Measurements from ENCODE around the gene MED8. TPM values are rescaled to one million over a fixed set of nuclear protein-coding genes. Genes with fewer than 3 reads are reported as not detected.

MED8 gene
- total and polyA plus RNA-seq, 2 experiments from 2014 or later = 16.6 to 25.7 TPM

DNA sequence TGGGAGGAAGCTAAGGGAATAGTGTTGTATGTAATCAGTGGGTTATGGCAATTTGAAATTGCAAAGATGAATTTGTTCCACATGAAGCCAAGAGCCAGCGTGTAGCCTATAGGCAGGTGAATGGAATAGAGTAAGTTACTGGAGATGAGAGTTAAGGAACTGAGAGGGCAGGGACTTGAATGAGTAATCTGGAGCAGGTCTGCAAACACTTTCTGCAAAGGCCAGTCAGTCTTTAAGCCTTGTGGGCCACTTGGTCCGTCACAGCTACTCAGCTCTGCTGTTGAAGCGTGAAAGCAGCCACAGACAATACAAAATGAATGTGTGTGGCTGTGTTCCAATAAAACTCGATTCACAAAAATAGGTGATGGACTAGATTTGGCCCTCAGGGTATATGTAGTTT lies 29.3 kb upstream of the MED8 start:
- Mint-ChIP-seq H3K9me3 (no peaks in the 10 kb centered on the region), H3K36me3 (ENCODE audit: low read depth) (peaks cover 8% of the 10 kb centered on the region), H3K4me3 (no peak overlapping the region), H3K27ac (no peak overlapping the region), H3K4me1 (peaks cover 10% of the 10 kb centered on the region; the same call in 2 of the 3 replicates), H3K27me3 (ENCODE audit: insufficient read depth, low read depth, poor library complexity) (no peaks in the 10 kb centered on the region)
- no peaks in the 10 kb centered on the region for H3K27me3 ChIP-seq (ENCODE audit: insufficient read depth)
- H3K4me1 ChIP-seq (ENCODE audit: insufficient read depth) = peaks cover 5% of the 10 kb centered on the region; the same call in 1 of the 2 replicates
- no peak for TF ChIP-seq EZH2phosphoT487 (IDR thresholded peaks at IDR 0.05; ENCODE audit: unreplicated experiment)
- TF ChIP-seq ZNF114 (CRISPR knock-in tag; IDR thresholded peaks at IDR 0.05) = no peak
- TF ChIP-seq, protein P1, sequence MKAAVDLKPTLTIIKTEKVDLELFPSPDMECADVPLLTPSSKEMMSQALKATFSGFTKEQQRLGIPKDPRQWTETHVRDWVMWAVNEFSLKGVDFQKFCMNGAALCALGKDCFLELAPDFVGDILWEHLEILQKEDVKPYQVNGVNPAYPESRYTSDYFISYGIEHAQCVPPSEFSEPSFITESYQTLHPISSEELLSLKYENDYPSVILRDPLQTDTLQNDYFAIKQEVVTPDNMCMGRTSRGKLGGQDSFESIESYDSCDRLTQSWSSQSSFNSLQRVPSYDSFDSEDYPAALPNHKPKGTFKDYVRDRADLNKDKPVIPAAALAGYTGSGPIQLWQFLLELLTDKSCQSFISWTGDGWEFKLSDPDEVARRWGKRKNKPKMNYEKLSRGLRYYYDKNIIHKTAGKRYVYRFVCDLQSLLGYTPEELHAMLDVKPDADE (IDR thresholded peaks at IDR 0.05) = no peak
- TF ChIP-seq, protein P2, sequence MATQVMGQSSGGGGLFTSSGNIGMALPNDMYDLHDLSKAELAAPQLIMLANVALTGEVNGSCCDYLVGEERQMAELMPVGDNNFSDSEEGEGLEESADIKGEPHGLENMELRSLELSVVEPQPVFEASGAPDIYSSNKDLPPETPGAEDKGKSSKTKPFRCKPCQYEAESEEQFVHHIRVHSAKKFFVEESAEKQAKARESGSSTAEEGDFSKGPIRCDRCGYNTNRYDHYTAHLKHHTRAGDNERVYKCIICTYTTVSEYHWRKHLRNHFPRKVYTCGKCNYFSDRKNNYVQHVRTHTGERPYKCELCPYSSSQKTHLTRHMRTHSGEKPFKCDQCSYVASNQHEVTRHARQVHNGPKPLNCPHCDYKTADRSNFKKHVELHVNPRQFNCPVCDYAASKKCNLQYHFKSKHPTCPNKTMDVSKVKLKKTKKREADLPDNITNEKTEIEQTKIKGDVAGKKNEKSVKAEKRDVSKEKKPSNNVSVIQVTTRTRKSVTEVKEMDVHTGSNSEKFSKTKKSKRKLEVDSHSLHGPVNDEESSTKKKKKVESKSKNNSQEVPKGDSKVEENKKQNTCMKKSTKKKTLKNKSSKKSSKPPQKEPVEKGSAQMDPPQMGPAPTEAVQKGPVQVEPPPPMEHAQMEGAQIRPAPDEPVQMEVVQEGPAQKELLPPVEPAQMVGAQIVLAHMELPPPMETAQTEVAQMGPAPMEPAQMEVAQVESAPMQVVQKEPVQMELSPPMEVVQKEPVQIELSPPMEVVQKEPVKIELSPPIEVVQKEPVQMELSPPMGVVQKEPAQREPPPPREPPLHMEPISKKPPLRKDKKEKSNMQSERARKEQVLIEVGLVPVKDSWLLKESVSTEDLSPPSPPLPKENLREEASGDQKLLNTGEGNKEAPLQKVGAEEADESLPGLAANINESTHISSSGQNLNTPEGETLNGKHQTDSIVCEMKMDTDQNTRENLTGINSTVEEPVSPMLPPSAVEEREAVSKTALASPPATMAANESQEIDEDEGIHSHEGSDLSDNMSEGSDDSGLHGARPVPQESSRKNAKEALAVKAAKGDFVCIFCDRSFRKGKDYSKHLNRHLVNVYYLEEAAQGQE (IDR thresholded peaks at IDR 0.05; ENCODE audit: unreplicated experiment) = no peak
- no peak for TF ChIP-seq NANOG (IDR thresholded peaks at IDR 0.05; ENCODE audit: borderline replicate concordance)
- TF ChIP-seq, protein P3, sequence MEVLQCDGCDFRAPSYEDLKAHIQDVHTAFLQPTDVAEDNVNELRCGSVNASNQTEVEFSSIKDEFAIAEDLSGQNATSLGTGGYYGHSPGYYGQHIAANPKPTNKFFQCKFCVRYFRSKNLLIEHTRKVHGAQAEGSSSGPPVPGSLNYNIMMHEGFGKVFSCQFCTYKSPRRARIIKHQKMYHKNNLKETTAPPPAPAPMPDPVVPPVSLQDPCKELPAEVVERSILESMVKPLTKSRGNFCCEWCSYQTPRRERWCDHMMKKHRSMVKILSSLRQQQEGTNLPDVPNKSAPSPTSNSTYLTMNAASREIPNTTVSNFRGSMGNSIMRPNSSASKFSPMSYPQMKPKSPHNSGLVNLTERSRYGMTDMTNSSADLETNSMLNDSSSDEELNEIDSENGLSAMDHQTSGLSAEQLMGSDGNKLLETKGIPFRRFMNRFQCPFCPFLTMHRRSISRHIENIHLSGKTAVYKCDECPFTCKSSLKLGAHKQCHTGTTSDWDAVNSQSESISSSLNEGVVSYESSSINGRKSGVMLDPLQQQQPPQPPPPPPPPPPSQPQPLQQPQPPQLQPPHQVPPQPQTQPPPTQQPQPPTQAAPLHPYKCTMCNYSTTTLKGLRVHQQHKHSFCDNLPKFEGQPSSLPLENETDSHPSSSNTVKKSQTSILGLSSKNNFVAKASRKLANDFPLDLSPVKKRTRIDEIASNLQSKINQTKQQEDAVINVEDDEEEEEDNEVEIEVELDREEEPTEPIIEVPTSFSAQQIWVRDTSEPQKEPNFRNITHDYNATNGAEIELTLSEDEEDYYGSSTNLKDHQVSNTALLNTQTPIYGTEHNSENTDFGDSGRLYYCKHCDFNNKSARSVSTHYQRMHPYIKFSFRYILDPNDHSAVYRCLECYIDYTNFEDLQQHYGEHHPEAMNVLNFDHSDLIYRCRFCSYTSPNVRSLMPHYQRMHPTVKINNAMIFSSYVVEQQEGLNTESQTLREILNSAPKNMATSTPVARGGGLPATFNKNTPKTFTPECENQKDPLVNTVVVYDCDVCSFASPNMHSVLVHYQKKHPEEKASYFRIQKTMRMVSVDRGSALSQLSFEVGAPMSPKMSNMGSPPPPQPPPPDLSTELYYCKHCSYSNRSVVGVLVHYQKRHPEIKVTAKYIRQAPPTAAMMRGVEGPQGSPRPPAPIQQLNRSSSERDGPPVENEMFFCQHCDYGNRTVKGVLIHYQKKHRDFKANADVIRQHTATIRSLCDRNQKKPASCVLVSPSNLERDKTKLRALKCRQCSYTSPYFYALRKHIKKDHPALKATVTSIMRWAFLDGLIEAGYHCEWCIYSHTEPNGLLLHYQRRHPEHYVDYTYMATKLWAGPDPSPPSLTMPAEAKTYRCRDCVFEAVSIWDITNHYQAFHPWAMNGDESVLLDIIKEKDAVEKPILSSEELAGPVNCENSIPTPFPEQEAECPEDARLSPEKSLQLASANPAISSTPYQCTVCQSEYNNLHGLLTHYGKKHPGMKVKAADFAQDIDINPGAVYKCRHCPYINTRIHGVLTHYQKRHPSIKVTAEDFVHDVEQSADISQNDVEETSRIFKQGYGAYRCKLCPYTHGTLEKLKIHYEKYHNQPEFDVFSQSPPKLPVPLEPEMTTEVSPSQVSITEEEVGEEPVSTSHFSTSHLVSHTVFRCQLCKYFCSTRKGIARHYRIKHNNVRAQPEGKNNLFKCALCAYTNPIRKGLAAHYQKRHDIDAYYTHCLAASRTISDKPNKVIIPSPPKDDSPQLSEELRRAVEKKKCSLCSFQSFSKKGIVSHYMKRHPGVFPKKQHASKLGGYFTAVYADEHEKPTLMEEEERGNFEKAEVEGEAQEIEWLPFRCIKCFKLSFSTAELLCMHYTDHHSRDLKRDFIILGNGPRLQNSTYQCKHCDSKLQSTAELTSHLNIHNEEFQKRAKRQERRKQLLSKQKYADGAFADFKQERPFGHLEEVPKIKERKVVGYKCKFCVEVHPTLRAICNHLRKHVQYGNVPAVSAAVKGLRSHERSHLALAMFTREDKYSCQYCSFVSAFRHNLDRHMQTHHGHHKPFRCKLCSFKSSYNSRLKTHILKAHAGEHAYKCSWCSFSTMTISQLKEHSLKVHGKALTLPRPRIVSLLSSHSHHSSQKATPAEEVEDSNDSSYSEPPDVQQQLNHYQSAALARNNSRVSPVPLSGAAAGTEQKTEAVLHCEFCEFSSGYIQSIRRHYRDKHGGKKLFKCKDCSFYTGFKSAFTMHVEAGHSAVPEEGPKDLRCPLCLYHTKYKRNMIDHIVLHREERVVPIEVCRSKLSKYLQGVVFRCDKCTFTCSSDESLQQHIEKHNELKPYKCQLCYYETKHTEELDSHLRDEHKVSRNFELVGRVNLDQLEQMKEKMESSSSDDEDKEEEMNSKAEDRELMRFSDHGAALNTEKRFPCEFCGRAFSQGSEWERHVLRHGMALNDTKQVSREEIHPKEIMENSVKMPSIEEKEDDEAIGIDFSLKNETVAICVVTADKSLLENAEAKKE (CRISPR knock-in tag; IDR thresholded peaks at IDR 0.05) = no peak
- no peak for TF ChIP-seq POLR2AphosphoS5 (IDR thresholded peaks at IDR 0.05; ENCODE audit: low read depth)
- TF ChIP-seq STAT1 (IDR thresholded peaks at IDR 0.05; ENCODE audit: unreplicated experiment) = no peak
- no peak for TF ChIP-seq ZNF331 (CRISPR knock-in tag; IDR thresholded peaks at IDR 0.05; ENCODE audit: low read depth)
- no peak for TF ChIP-seq EZH2 (IDR thresholded peaks at IDR 0.05; ENCODE audit: low read depth, unreplicated experiment)
- TF ChIP-seq JUNB (IDR thresholded peaks at IDR 0.05; ENCODE audit: unreplicated experiment) = no peak
- no peak overlapping the region for H3K4me2 ChIP-seq
- no peaks in the 10 kb centered on the region for H3F3A ChIP-seq (replicated peaks; ENCODE audit: low read depth)
- no peak overlapping the region for H3K4me3 ChIP-seq
- no peak overlapping the region for H2AFZ ChIP-seq
- no peak overlapping the region for H3K27ac ChIP-seq (ENCODE audit: low read depth)
- no peaks in the 10 kb centered on the region for H3K9me2 ChIP-seq (ENCODE audit: insufficient read depth)
- ATAC-seq (no peak), DNase-seq (ENCODE audit: low spot score) (no peak)
- H3K36me3 ChIP-seq (ENCODE audit: insufficient read depth) = no peaks in the 10 kb centered on the region
- H4K20me1 ChIP-seq (replicated peaks; ENCODE audit: insufficient read depth) = no peaks in the 10 kb centered on the region
- no peaks in the 10 kb centered on the region for H3K79me2 ChIP-seq (replicated peaks; ENCODE audit: insufficient read depth)

All from GM23338 (cell line).